ACC112 (cell line): ENCODE results near the gene MAGEA1.
A peak's percentile ranks its signal among the peaks of the same experiment; 100 is the strongest.

ENCODE experiments used
- H2AFZ ChIP-seq: fragments of 200-600 bp; sonication (generic); one replicate; pipeline ENCODE4 v1.6.0; 2017; ENCODE audit warnings: antibody characterized with exemption, low read length; ENCODE audit not compliant: unreplicated experiment
- H3K27ac ChIP-seq: fragments of 200-600 bp; sonication (generic); 2 replicates; pipeline ENCODE4 v1.5.1; 2014; ENCODE audit warnings: low read depth, mild to moderate bottlenecking, antibody characterized with exemption, low read length, moderate library complexity
- H3K27me3 ChIP-seq: fragments of 200-600 bp; sonication (generic); 2 replicates; pipeline ENCODE4 v1.6.1; 2014; ENCODE audit warnings: mild to moderate bottlenecking, antibody characterized with exemption, low read length, moderate library complexity, mixed read lengths; ENCODE audit not compliant: insufficient read depth
- H3K36me3 ChIP-seq: fragments of 200-600 bp; sonication (generic); 2 replicates; pipeline ENCODE4 v1.6.1; 2016; ENCODE audit warnings: mild to moderate bottlenecking, antibody characterized with exemption, low read length, moderate library complexity, mixed read lengths; ENCODE audit not compliant: insufficient read depth
- H3K4me1 ChIP-seq: fragments of 200-600 bp; sonication (generic); one replicate; pipeline ENCODE4 v1.6.1; 2016; ENCODE audit warnings: low read length, mixed read lengths; ENCODE audit not compliant: insufficient read depth, unreplicated experiment, control insufficient read depth
- H3K4me3 ChIP-seq: fragments of 200-600 bp; sonication (generic); 2 replicates; pipeline ENCODE4 v1.5.1; 2014; ENCODE audit warnings: mild to moderate bottlenecking, low read depth, low read length
- H3K79me2 ChIP-seq: fragments of 200-600 bp; sonication (generic); one replicate; pipeline ENCODE4 v1.6.0; 2016; ENCODE audit warnings: low read length; ENCODE audit not compliant: control insufficient read depth, unreplicated experiment, insufficient read depth

Gene MAGEA1

GRCh38 chrX:153184787-153185186 lies 5.7 kb downstream of the MAGEA1 start:
- no peak overlapping the region for H3K27ac ChIP-seq
- H3K4me1 ChIP-seq, result no peaks in the 10 kb centered on the region
- H3K79me2 ChIP-seq, result no peaks in the 10 kb centered on the region
- H3K36me3 ChIP-seq, result no peaks in the 10 kb centered on the region
- H2AFZ ChIP-seq, result no peak overlapping the region
- no peak overlapping the region for H3K4me3 ChIP-seq
- H3K27me3 ChIP-seq, result no peaks in the 10 kb centered on the region

DNA sequence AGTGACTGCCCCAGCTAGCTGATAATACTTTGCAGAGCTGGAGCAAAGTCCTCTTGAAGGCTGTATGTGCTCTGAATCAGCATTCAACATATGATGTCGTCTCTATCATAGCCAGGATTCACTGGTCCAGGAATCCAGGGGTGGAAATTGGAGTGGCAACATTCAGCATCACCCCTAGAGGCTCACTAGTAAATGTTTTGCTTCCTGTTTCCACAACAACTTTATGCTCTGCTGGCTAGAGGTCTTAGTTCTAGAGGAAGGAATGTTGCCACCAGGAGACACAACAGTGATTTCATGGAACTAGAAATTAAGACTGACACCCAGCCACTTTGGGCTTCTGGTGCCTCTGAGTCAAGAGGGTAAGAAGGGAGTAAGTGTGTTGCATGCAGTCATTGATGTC lies 11.3 kb downstream of the MAGEA1 start:
- H3K27ac ChIP-seq, result no peak overlapping the region
- no peaks in the 10 kb centered on the region for H3K36me3 ChIP-seq

GRCh38 chrX:153200462-153200861 lies 21.4 kb downstream of the MAGEA1 start:
- H3K4me1 ChIP-seq, result no peaks in the 10 kb centered on the region
- H2AFZ ChIP-seq, result no peak overlapping the region
- no peaks in the 10 kb centered on the region for H3K27me3 ChIP-seq
- H3K79me2 ChIP-seq, result no peaks in the 10 kb centered on the region
- H3K36me3 ChIP-seq, result no peaks in the 10 kb centered on the region
- no peak overlapping the region for H3K27ac ChIP-seq
- H3K4me3 ChIP-seq, result no peak overlapping the region

More for the DNA sequence above, 11.3 kb downstream of the MAGEA1 start:
- H2AFZ ChIP-seq, result no peak overlapping the region
- no peaks in the 10 kb centered on the region for H3K27me3 ChIP-seq
- H3K79me2 ChIP-seq, result no peaks in the 10 kb centered on the region
- no peak overlapping the region for H3K4me3 ChIP-seq
- H3K4me1 ChIP-seq, result no peaks in the 10 kb centered on the region

DNA sequence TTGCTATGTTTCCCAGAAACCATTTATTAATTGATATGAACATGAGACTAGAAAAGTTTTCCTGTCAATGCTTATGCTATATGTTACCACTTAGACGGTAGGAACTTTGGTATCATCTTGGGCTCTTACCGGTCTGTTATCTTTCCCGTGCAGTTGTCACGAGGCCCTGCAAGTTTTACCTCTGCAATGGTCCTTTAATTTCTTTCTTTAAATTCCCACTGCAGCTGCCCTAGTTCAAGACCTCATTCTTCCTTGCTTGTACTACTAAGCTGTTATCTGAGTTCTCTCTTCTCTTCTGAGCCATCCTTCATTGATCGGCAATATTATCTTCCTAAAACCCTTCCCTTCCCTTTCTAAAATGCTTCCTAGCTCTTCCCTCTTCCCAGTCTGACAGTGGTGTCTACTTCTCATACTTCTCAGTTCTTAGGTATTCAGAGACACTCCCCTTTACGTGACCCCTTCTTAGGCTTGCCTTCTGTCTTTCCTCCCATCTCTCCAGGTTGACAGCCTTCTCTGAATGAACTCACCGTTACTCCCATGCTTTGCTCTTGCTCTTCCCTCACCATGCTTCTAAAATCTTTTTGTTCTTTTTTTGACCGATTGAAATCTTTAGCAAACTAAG lies 27.5 kb downstream of the MAGEA1 start:
- Histone ChIP-seq H3K36me3 (no peaks in the 10 kb centered on the region), H3K27ac (no peak overlapping the region), H2AFZ (no peak overlapping the region), H3K4me1 (peaks cover 11% of the 10 kb centered on the region), H3K79me2 (no peaks in the 10 kb centered on the region), H3K4me3 (no peak overlapping the region), H3K27me3 (no peaks in the 10 kb centered on the region)

DNA sequence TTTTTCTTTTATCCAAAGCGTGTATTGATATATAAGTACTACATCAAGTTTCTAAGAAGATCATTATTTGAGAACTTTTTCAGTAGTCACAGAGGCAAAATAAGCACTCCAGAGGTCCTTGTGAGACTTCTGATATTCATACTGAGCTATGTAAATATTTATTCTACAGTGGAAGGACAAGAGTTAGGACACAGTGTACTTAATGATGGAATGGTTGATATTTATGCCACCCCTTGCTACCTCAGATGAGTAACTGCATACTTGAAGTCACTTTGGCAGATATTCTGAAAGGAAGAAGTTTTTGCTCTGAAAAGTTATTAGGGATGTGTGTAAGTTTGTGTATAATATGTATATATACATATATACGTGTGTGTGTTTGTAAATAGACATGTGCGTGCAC lies 30.3 kb downstream of the MAGEA1 start:
- no peaks in the 10 kb centered on the region for H3K27me3 ChIP-seq
- H2AFZ ChIP-seq, result no peak overlapping the region
- H3K27ac ChIP-seq, result peak overlapping the region; percentile 74
- no peaks in the 10 kb centered on the region for H3K36me3 ChIP-seq
- peaks cover 11% of the 10 kb centered on the region for H3K4me1 ChIP-seq
- no peak overlapping the region for H3K4me3 ChIP-seq
- H3K79me2 ChIP-seq, result no peaks in the 10 kb centered on the region

DNA sequence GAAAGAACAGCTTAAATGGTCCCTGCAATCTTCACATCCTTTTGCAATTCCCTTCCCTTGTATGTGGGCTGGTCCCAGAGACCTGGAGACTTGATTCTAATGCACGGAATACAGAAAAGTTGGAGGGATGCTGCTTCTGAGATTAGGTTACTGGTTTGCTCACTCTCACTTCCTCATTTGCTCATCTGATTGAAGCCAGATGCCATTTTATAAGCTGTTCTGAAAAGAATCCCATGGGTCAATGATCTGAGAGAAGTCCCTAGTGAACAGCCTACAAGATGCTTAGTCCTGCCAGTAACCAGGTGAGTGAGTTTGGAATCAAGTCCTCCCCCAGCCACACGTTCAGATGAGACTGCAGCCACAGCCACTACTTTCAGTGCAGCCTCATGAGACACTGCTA lies 35.9 kb downstream of the MAGEA1 start:
- H3K27me3 ChIP-seq, result no peaks in the 10 kb centered on the region
- no peak overlapping the region for H3K4me3 ChIP-seq
- H3K36me3 ChIP-seq, result no peaks in the 10 kb centered on the region
- H3K79me2 ChIP-seq, result no peaks in the 10 kb centered on the region
- no peaks in the 10 kb centered on the region for H3K4me1 ChIP-seq
- H3K27ac ChIP-seq, result no peak overlapping the region
- H2AFZ ChIP-seq, result no peak overlapping the region

GRCh38 chrX:153216926-153217325 lies 37.8 kb downstream of the MAGEA1 start:
- no peak overlapping the region for H3K27ac ChIP-seq
- H3K4me1 ChIP-seq, result no peaks in the 10 kb centered on the region
- H3K79me2 ChIP-seq, result no peaks in the 10 kb centered on the region
- H3K36me3 ChIP-seq, result no peaks in the 10 kb centered on the region
- no peaks in the 10 kb centered on the region for H3K27me3 ChIP-seq
- H3K4me3 ChIP-seq, result no peak overlapping the region
- H2AFZ ChIP-seq, result no peak overlapping the region

DNA sequence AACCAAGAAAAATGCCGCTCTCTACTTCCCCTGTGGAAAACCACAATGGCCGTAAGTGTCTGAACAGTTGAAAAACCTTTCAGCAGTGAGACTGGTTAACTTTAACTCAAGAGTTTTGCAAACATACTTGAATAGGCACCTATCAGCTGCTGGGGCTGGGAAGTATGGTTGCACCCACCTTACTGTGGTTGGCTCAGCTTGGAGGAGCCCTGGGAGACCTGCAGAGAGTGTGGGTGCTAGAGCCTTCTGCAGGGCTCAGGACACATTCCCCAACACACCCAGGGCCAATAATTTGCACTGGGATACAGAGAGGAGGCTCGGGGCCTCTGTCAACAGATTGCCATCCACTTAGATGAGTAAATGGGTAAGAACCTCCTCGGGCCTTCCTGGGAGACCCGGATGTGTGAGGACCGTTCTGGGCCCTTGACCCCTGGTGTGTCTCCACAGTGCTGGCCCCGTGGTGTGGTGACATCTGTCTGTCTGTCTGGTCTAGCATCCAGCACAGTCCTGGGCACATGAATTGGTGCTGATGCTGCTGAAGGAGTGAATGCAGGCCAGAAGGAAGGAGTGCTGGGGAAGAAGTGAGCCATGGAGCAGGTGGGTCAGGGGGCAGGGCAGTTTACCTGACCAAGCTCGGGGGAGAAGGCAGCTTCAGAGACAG lies 46.5 kb downstream of the MAGEA1 start:
- no peaks in the 10 kb centered on the region for H3K4me1 ChIP-seq
- H3K4me3 ChIP-seq, result no peak overlapping the region
- H3K36me3 ChIP-seq, result no peaks in the 10 kb centered on the region
- no peak overlapping the region for H3K27ac ChIP-seq
- H2AFZ ChIP-seq, result no peak overlapping the region
- H3K27me3 ChIP-seq, result 0 out of 2 replicates have a peak, but pooled peaks cover 3% of the 10 kb centered on the region
- no peaks in the 10 kb centered on the region for H3K79me2 ChIP-seq

DNA sequence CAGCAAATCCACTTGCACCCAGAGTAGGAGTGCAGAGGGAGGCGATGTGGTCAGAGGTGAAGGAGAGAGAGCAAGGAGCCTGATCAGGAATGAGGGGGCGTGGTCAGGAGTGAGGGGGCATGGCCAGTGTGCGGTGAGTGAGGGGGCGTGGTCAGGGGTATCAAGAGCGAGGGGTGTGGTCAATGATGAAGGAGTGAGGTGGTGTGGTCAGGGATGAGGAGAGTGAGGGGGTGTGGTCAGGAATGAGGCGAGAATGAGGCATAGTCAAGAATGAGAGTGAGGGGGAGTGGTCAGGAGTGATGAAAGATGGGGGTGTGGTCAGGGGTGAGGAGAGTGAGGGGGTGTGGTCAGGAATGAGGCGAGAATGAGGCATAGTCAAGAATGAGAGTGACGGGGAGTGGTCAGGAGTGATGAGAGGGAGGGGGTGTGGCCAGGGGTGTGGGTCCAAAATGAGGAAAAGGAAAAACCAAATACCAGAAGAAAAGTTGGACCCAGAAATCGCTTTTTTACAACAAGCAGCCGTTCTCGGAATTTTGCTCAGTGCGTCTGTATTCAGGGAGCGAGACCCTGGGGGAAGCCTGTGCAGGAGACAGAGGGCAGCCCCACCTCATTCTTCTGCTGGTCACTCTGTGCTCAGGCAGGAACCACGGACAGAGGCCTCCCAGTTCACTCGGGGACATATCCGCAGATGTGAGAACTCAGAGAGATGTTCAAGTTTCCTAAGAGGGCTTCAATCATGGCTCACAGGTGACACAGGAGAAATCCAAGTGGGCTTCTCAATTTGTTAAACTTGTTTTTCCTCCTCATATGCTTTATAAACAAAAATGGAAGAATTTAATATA lies 47.5 kb downstream of the MAGEA1 start:
- peaks cover 6% of the 10 kb centered on the region for H3K27me3 ChIP-seq
- H3K79me2 ChIP-seq, result no peaks in the 10 kb centered on the region
- peak overlapping the region; percentile 51; the same call in 1 of the 2 replicates for H3K4me3 ChIP-seq
- H3K36me3 ChIP-seq, result no peaks in the 10 kb centered on the region
- no peak overlapping the region; the same call in 1 of the 2 replicates for H3K27ac ChIP-seq
- no peaks in the 10 kb centered on the region for H3K4me1 ChIP-seq
- H2AFZ ChIP-seq, result peak overlapping the region; percentile 25
